Thyroid gland (tissue), 4 donors: Measurements from ENCODE around the gene CCDC197.

Source experiments
- CTCF ChIP-seq, 6 experiments: fragments of 200-600 bp in 3 of 6; fragments of 450-650 bp in 3 of 6; sonication (generic) in 3 of 6; IDR thresholded peaks; one replicate each; pipeline ENCODE4 v1.5.1; 2016 to 2019; ENCODE audit warnings: antibody characterized with exemption in 6 of 6, mild to moderate bottlenecking in 2 of 6, inconsistent platforms in 1 of 6, moderate library complexity in 1 of 6
- POLR2A ChIP-seq, 2 donors: fragments of 450-650 bp; IDR thresholded peaks; one replicate each; pipeline ENCODE4 v1.6.1; 2017; ENCODE audit warnings: antibody characterized with exemption in 2 of 2, mild to moderate bottlenecking in 2 of 2, moderate library complexity in 1 of 2

- TF ChIP-seq POLR2A (IDR thresholded peaks at IDR 0.05) = no peak
- no peak for TF ChIP-seq CTCF (IDR thresholded peaks at IDR 0.05)
Observed at GRCh38 chr14:94003397-94003796, 6.3 kb downstream of the CCDC197 start.
